ENCODE results near the gene LBX1. TPM values are rescaled to one million over a fixed set of nuclear protein-coding genes. Genes with fewer than 3 reads are reported as not detected.
A peak's percentile ranks its signal among the peaks of the same experiment; 100 is the strongest.

Gene LBX1
- total and polyA plus RNA-seq, 2 experiments from 2014 or later = not detected

DNA sequence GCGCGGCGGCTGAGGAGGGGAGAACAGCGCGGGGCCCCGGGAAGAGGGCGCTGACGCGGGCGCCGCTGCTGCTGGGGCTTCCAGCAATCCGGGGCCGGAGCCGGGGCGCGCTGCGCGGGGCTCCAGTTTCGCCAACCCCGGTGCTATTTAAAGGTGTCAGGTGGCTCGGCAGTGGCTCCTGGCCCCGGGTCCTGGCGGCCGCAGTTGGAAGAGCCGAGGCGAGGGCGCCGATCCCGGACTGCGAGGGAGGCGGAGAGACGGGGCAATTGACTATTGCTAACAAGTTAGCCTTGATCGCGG lies 347 bp downstream of the LBX1 start:
- Histone ChIP-seq H3K79me2 (ENCODE audit: insufficient read depth) (no peaks in the 10 kb centered on the region), H3K27me3 (replicated peaks; ENCODE audit: insufficient read depth) (peaks cover 94% of the 10 kb centered on the region), H3K4me1 (ENCODE audit: insufficient read depth) (peaks cover 3% of the 10 kb centered on the region; the same call in 1 of the 2 replicates), H3F3A (ENCODE audit: insufficient read depth) (no peaks in the 10 kb centered on the region), H4K20me1 (ENCODE audit: insufficient read depth) (no peaks in the 10 kb centered on the region), H3K9me2 (ENCODE audit: insufficient read depth) (no peaks in the 10 kb centered on the region), H2AFZ (no peak overlapping the region), H3K4me2 (ENCODE audit: unreplicated experiment) (no peak overlapping the region), H3K9ac (no peak overlapping the region), H3K36me3 (ENCODE audit: low read depth) (no peaks in the 10 kb centered on the region), H3K4me3 (no peak overlapping the region), H3K27ac (no peak overlapping the region), H3K9me3 (ENCODE audit: low read depth) (no peaks in the 10 kb centered on the region)
- 2 to 4% methylated on average over 15 to 19 of the region's 34 CpGs for WGBS, 2 experiments (ENCODE audit: low coverage in 1 of 2, low lambda C conversion rate in 2 of 2, missing lambda C conversion rate in 2 of 2)
- peak; percentile 21 for DNase-seq
- TF ChIP-seq EZH2 (IDR thresholded peaks at IDR 0.05; ENCODE audit: insufficient read depth, poor library complexity, severe bottlenecking) (no peak), EZH2phosphoT487 (IDR thresholded peaks at IDR 0.05; ENCODE audit: insufficient read depth, low read depth) (no peak)
- in situ Hi-C loops (cut with MboI) = no loop called here

DNA sequence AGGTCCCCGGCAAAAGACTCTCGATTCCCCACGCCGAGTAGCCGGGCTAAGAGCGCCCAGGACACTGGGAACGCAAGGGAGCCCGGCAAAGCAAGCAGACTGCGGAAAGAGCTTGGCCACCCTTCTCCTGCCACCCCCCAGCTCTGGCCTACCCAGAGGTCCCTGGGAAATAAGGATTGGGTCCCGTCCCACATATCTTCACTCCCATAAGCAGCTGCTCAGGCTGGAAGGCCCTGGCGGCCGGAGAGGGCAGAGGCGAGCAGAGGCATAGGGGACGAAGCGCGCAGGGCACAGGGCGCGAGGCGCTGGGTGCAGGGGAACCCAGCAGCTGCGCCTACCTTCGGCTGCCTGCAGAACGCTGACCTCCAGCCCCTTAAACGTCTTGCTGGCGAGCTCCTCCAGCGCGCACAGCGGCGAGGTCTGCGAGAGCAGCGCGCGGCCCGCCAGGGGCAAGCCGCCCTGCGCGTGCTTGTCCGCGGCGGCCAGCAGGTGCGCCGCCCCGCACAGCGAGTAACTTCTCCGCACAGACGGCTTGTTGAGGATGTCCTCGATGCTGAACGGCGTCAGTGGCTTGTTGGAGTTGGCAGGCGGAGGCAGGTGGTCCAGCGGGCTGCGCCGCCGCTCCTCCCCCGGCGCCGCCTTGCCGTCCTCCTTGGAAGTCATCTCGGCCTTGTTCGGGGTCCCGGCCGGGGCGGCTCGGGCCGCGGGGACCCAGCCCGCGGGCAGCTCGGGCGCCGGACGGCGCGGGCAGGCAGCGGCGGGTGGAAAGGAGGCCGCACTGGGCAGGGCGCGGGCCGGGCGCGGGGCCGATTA lies 904 bp downstream of the LBX1 start:
- in situ Hi-C loops (cut with MboI) = no loop called here
- Histone ChIP-seq H3K4me2 (ENCODE audit: unreplicated experiment) (no peak overlapping the region), H3K27ac (no peak overlapping the region), H3F3A (ENCODE audit: insufficient read depth) (no peaks in the 10 kb centered on the region), H3K9ac (no peak overlapping the region), H3K9me2 (ENCODE audit: insufficient read depth) (no peaks in the 10 kb centered on the region), H3K79me2 (ENCODE audit: insufficient read depth) (no peaks in the 10 kb centered on the region), H3K36me3 (ENCODE audit: low read depth) (no peaks in the 10 kb centered on the region), H3K27me3 (replicated peaks; ENCODE audit: insufficient read depth) (peaks cover 94% of the 10 kb centered on the region), H2AFZ (no peak overlapping the region), H4K20me1 (ENCODE audit: insufficient read depth) (no peaks in the 10 kb centered on the region), H3K4me3 (no peak overlapping the region), H3K4me1 (ENCODE audit: insufficient read depth) (peaks cover 3% of the 10 kb centered on the region; the same call in 1 of the 2 replicates), H3K9me3 (ENCODE audit: low read depth) (no peaks in the 10 kb centered on the region)
- TF ChIP-seq EZH2phosphoT487 (IDR thresholded peaks at IDR 0.05; ENCODE audit: insufficient read depth, low read depth) (peak; percentile 67; the same call in 1 of the 2 replicates), EZH2 (IDR thresholded peaks at IDR 0.05; ENCODE audit: insufficient read depth, poor library complexity, severe bottlenecking) (peak; percentile 93)
- 5% methylated on average over 64 to 81 of the region's 82 CpGs for WGBS, 2 experiments (ENCODE audit: low coverage in 1 of 2, low lambda C conversion rate in 2 of 2, missing lambda C conversion rate in 2 of 2)
- DNase-seq = peak; percentile 30

DNA sequence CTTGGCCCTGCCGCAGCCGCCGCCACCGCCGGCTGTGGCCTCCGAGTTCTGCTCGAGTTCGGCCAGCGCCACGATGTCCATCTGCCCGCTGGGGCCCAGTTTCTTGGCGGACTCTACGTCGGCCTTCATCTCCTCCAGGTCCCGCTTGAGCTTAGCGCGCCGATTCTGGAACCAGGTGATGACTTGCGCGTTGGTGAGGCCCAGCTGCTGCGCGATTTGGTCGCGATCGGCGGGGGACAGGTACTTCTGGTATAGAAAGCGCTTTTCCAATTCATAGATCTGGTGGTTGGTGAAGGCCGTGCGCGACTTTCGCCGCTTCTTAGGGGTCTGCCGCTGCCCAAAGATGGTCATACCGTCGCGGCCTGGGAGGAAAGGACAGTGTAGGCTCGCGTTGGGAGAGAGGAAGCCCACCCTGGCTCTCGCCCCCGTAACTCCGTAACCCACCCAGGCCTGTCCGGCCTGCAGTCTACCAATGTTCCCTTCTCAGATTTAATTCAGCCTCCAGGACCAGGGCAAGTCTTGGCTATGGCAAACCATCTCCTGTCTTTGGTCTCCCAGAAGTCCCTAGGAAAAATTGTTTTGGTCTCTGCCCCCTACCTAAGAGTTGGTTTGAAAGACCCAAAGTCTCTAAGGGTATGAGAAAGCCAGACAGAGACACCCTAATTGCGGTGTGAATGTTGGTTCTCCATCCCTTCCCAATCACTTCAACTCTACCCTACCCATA lies 1.7 kb downstream of the LBX1 start:
- Histone ChIP-seq H3K27ac (no peak overlapping the region), H3K4me2 (ENCODE audit: unreplicated experiment) (no peak overlapping the region), H3K9me3 (ENCODE audit: low read depth) (no peaks in the 10 kb centered on the region), H3K27me3 (replicated peaks; ENCODE audit: insufficient read depth) (peaks cover 94% of the 10 kb centered on the region), H3K79me2 (ENCODE audit: insufficient read depth) (no peaks in the 10 kb centered on the region), H3K9me2 (ENCODE audit: insufficient read depth) (no peaks in the 10 kb centered on the region), H3K4me3 (no peak overlapping the region), H4K20me1 (ENCODE audit: insufficient read depth) (no peaks in the 10 kb centered on the region), H3K36me3 (ENCODE audit: low read depth) (no peaks in the 10 kb centered on the region), H3K9ac (no peak overlapping the region), H2AFZ (no peak overlapping the region), H3F3A (ENCODE audit: insufficient read depth) (no peaks in the 10 kb centered on the region), H3K4me1 (ENCODE audit: insufficient read depth) (peaks cover 3% of the 10 kb centered on the region; the same call in 1 of the 2 replicates)
- 12 to 16% methylated on average over 34 to 43 of the region's 43 CpGs for WGBS, 2 experiments (ENCODE audit: low coverage in 1 of 2, low lambda C conversion rate in 2 of 2, missing lambda C conversion rate in 2 of 2)
- TF ChIP-seq EZH2phosphoT487 (IDR thresholded peaks at IDR 0.05; ENCODE audit: insufficient read depth, low read depth) (0 out of 2 replicates have a peak, but pooled peaks have one; percentile 26), EZH2 (IDR thresholded peaks at IDR 0.05; ENCODE audit: insufficient read depth, poor library complexity, severe bottlenecking) (no peak)
- in situ Hi-C loops (cut with MboI) = no loop called here
- DNase-seq = no peak

GRCh38 chr10:101226491-101227428 lies 2.5 kb downstream of the LBX1 start:
- Histone ChIP-seq H3K79me2 (ENCODE audit: insufficient read depth) (no peaks in the 10 kb centered on the region), H3K9me3 (ENCODE audit: low read depth) (no peaks in the 10 kb centered on the region), H3K4me3 (0 out of 2 replicates have a peak overlapping the region, but pooled peaks have one; percentile 25), H2AFZ (no peak overlapping the region), H3K9ac (no peak overlapping the region), H3K4me1 (ENCODE audit: insufficient read depth) (peaks cover 3% of the 10 kb centered on the region; the same call in 1 of the 2 replicates), H4K20me1 (ENCODE audit: insufficient read depth) (no peaks in the 10 kb centered on the region), H3K9me2 (ENCODE audit: insufficient read depth) (no peaks in the 10 kb centered on the region), H3K27me3 (replicated peaks; ENCODE audit: insufficient read depth) (peaks cover 94% of the 10 kb centered on the region), H3F3A (ENCODE audit: insufficient read depth) (no peaks in the 10 kb centered on the region), H3K36me3 (ENCODE audit: low read depth) (no peaks in the 10 kb centered on the region), H3K27ac (no peak overlapping the region), H3K4me2 (ENCODE audit: unreplicated experiment) (peak overlapping the region; percentile 51)
- WGBS, 2 experiments (ENCODE audit: low coverage in 1 of 2, low lambda C conversion rate in 2 of 2, missing lambda C conversion rate in 2 of 2) = 8% methylated on average over 46 to 63 of the region's 67 CpGs
- DNase-seq = peak; percentile 31
- TF ChIP-seq EZH2 (IDR thresholded peaks at IDR 0.05; ENCODE audit: insufficient read depth, poor library complexity, severe bottlenecking) = peak; percentile 100
- TF ChIP-seq EZH2phosphoT487 (IDR thresholded peaks at IDR 0.05; ENCODE audit: insufficient read depth, low read depth) = peak; percentile 80
- in situ Hi-C loops (cut with MboI) = no loop called here
